HepG2 (cell line): ENCODE data around the gene CIAO3. TPM values are rescaled to one million over a fixed set of nuclear protein-coding genes. Genes with fewer than 3 reads are reported as not detected.

ENCODE experiments used
- ELK4 ChIP-seq: sonication (generic); formaldehyde crosslinking; IDR thresholded peaks from 2 replicates; pipeline ENCODE4 v1.9.0; 2021; ENCODE audit warnings: missing genetic modification reagents, borderline replicate concordance
- NCOR1 ChIP-seq: fragments of 200-600 bp; sonication (generic); IDR thresholded peaks from 2 replicates; pipeline ENCODE4 v1.7.0; 2017; ENCODE audit warnings: antibody characterized with exemption, low read length, borderline replicate concordance
- POLR2A ChIP-seq, 2 experiments: IDR thresholded peaks; 2 replicates each; pipeline ENCODE4 v1.6.1; 2011; ENCODE audit warnings: low read depth in 2 of 2, low read length in 2 of 2, mild to moderate bottlenecking in 1 of 2, moderate library complexity in 1 of 2; ENCODE audit not compliant: insufficient read depth in 1 of 2
- RELA ChIP-seq: sonication (generic); formaldehyde crosslinking; IDR thresholded peaks from 2 replicates; pipeline ENCODE4 v1.4.0; 2020; ENCODE audit warnings: missing genetic modification reagents
- RFX1 ChIP-seq: fragments of 450-650 bp; IDR thresholded peaks from 2 replicates; pipeline ENCODE4 v1.6.1; 2017
- SNRNP70 ChIP-seq: fragments of 200-400 bp; formaldehyde crosslinking; IDR thresholded peaks from 2 replicates; pipeline ENCODE4 v1.6.1; 2017; ENCODE audit warnings: mild to moderate bottlenecking, low read depth, low read length, moderate library complexity
- TEAD2 ChIP-seq: sonication (generic); formaldehyde crosslinking; IDR thresholded peaks from 2 replicates; pipeline ENCODE4 v1.9.0; 2021; ENCODE audit warnings: missing genetic modification reagents
- TERF1 ChIP-seq: sonication (generic); formaldehyde crosslinking; IDR thresholded peaks from 2 replicates; pipeline ENCODE4 v1.8.0; 2022; ENCODE audit warnings: mild to moderate bottlenecking, missing genetic modification reagents, moderate library complexity
- TOE1 ChIP-seq: sonication (generic); formaldehyde crosslinking; IDR thresholded peaks from 2 replicates; pipeline ENCODE4 v1.4.0; 2020; ENCODE audit warnings: mild to moderate bottlenecking, missing genetic modification reagents
- ZBTB20 ChIP-seq: sonication (generic); formaldehyde crosslinking; IDR thresholded peaks from 2 replicates; pipeline ENCODE4 v1.8.1; 2023; ENCODE audit warnings: missing genetic modification reagents, low read depth, mild to moderate bottlenecking, borderline replicate concordance
- ZNF12 ChIP-seq: sonication (generic); formaldehyde crosslinking; IDR thresholded peaks from 2 replicates; pipeline ENCODE4 v1.5.0; 2020; ENCODE audit warnings: missing genetic modification reagents
- ZNF225 ChIP-seq: sonication (generic); formaldehyde crosslinking; IDR thresholded peaks from 2 replicates; pipeline ENCODE4 v1.4.0; 2020; ENCODE audit warnings: mild to moderate bottlenecking, missing genetic modification reagents
- ZNF280B ChIP-seq: sonication (generic); formaldehyde crosslinking; IDR thresholded peaks from 2 replicates; pipeline ENCODE4 v1.5.0; 2020; ENCODE audit warnings: missing genetic modification reagents, mild to moderate bottlenecking, borderline replicate concordance
- polyA plus RNA-seq, 8 experiments: library from polyadenylated mRNA; depleted of rRNA in 3 of 8; stranded (reverse) in 7 of 8; unstranded in 1 of 8; fragments of >200 nt; fragmentation: Illumina TruSeq in 4 of 8; extraction: Trizol in 4 of 8; gene quantifications; 2 replicates each; pipeline versions ENCODE4 v1.2.1 to v1.2.3, GENCODE V29; 2011 to 2016; ENCODE audit warnings: low read depth in 4 of 8, missing spikeins in 1 of 8, mixed read lengths in 1 of 8; ENCODE audit not compliant: insufficient read depth in 1 of 8
- total RNA-seq, 5 experiments: library from RNA; depleted of rRNA; stranded (reverse); fragments of >200 nt; fragmentation: Illumina TruSeq; extraction: Trizol; gene quantifications; 2 replicates each; pipeline ENCODE4 v1.2.3, GENCODE V29; 2016; ENCODE audit warnings: low read depth in 1 of 5
- TF ChIP-seq, protein P1 (sequence below): sonication (generic); formaldehyde crosslinking; IDR thresholded peaks from 2 replicates; pipeline ENCODE4 v1.4.0; 2020; ENCODE audit warnings: missing genetic modification reagents; ENCODE audit errors: not compliant biosample characterization
- TF ChIP-seq, protein P2 (sequence below): IDR thresholded peaks from 2 replicates; pipeline ENCODE4 v1.6.1; 2012; ENCODE audit warnings: low read length, improper control_type of control experiment
- TF ChIP-seq, protein P3 (sequence below): sonication (generic); formaldehyde crosslinking; IDR thresholded peaks from 2 replicates; pipeline ENCODE4 v1.4.0; 2020; ENCODE audit warnings: missing genetic modification reagents

The CIAO3 gene
- total and polyA plus RNA-seq, 2 of the 13 experiments (the other 11 are each of a cell fraction or from before 2014, with no cell fraction given) = 21.7 to 25.0 TPM

DNA sequence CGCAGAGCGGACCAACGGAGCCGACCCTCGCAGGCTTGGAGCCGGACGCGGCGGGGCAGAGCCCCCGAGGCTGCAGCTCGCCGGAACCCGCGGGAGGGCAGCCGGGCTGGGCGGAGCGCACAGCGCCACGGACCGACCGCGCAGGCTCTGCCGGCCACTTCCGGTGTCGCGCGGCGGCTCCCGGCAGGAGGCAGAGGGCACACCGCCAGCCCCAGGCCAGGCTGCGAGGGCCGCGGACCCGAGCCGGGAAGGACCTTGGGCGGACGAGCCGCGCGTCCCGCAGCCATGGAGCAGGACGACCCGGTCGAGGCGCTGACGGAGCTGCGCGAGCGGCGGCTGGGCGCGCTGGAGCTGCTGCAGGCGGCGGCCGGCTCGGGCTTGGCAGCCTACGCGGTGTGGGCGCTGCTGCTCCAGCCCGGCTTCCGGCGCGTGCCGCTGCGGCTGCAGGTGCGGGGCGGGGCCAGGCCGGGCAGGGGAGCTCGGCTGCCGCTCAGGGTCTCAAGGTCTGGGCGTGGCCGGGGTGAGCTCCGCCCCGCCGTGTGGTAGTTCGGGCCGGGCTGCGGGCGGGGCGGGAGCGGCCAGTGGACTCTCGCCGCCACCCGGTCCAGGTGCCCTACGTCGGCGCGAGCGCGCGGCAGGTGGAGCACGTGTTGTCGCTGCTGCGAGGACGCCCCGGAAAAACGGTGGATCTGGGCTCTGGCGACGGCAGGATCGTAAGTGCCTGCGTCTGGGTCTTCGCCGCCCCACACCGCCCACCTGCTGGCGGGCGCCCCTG lies 19.6 kb downstream of the CIAO3 start, which contains the start of gene ANTKMT (continued):
- TF ChIP-seq, protein P1, sequence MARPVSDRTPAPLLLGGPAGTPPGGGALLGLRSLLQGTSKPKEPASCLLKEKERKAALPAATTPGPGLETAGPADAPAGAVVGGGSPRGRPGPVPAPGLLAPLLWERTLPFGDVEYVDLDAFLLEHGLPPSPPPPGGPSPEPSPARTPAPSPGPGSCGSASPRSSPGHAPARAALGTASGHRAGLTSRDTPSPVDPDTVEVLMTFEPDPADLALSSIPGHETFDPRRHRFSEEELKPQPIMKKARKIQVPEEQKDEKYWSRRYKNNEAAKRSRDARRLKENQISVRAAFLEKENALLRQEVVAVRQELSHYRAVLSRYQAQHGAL = no peak
- TF ChIP-seq, protein P2, sequence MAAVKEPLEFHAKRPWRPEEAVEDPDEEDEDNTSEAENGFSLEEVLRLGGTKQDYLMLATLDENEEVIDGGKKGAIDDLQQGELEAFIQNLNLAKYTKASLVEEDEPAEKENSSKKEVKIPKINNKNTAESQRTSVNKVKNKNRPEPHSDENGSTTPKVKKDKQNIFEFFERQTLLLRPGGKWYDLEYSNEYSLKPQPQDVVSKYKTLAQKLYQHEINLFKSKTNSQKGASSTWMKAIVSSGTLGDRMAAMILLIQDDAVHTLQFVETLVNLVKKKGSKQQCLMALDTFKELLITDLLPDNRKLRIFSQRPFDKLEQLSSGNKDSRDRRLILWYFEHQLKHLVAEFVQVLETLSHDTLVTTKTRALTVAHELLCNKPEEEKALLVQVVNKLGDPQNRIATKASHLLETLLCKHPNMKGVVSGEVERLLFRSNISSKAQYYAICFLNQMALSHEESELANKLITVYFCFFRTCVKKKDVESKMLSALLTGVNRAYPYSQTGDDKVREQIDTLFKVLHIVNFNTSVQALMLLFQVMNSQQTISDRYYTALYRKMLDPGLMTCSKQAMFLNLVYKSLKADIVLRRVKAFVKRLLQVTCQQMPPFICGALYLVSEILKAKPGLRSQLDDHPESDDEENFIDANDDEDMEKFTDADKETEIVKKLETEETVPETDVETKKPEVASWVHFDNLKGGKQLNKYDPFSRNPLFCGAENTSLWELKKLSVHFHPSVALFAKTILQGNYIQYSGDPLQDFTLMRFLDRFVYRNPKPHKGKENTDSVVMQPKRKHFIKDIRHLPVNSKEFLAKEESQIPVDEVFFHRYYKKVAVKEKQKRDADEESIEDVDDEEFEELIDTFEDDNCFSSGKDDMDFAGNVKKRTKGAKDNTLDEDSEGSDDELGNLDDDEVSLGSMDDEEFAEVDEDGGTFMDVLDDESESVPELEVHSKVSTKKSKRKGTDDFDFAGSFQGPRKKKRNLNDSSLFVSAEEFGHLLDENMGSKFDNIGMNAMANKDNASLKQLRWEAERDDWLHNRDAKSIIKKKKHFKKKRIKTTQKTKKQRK = no peak
- TF ChIP-seq POLR2A (IDR thresholded peaks at IDR 0.05; ENCODE audit: insufficient read depth in 1 of 2, low read depth in 2 of 2, low read length in 2 of 2) = peak; percentile 82 to 88
- TF ChIP-seq ELK4 (CRISPR knock-in tag) = no peak
- no peak for TF ChIP-seq SNRNP70
- 0 out of 2 replicates have a peak, but pooled peaks have one; percentile 36 for TF ChIP-seq TEAD2 (CRISPR knock-in tag)
- no peak for TF ChIP-seq RFX1
- TF ChIP-seq ZNF12 = 0 out of 2 replicates have a peak, but pooled peaks have one; percentile 20
- TF ChIP-seq ZNF225 (CRISPR knock-in tag) = no peak; the same call in 1 of the 2 replicates
- no peak for TF ChIP-seq TERF1 (CRISPR knock-in tag)
- TF ChIP-seq, protein P3, sequence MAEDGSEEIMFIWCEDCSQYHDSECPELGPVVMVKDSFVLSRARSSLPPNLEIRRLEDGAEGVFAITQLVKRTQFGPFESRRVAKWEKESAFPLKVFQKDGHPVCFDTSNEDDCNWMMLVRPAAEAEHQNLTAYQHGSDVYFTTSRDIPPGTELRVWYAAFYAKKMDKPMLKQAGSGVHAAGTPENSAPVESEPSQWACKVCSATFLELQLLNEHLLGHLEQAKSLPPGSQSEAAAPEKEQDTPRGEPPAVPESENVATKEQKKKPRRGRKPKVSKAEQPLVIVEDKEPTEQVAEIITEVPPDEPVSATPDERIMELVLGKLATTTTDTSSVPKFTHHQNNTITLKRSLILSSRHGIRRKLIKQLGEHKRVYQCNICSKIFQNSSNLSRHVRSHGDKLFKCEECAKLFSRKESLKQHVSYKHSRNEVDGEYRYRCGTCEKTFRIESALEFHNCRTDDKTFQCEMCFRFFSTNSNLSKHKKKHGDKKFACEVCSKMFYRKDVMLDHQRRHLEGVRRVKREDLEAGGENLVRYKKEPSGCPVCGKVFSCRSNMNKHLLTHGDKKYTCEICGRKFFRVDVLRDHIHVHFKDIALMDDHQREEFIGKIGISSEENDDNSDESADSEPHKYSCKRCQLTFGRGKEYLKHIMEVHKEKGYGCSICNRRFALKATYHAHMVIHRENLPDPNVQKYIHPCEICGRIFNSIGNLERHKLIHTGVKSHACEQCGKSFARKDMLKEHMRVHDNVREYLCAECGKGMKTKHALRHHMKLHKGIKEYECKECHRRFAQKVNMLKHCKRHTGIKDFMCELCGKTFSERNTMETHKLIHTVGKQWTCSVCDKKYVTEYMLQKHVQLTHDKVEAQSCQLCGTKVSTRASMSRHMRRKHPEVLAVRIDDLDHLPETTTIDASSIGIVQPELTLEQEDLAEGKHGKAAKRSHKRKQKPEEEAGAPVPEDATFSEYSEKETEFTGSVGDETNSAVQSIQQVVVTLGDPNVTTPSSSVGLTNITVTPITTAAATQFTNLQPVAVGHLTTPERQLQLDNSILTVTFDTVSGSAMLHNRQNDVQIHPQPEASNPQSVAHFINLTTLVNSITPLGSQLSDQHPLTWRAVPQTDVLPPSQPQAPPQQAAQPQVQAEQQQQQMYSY = 0 out of 2 replicates have a peak, but pooled peaks have one; percentile 42
- no peak for TF ChIP-seq TOE1
- TF ChIP-seq ZBTB20 (CRISPR knock-in tag) = 0 out of 2 replicates have a peak, but pooled peaks have one; percentile 21
- peak; percentile 84 for TF ChIP-seq ZNF280B (CRISPR knock-in tag)
- TF ChIP-seq RELA (CRISPR knock-in tag) = 0 out of 2 replicates have a peak, but pooled peaks have one; percentile 54
- TF ChIP-seq NCOR1 = no peak
